Measurements from ENCODE around the gene IRAK4.

- TF ChIP-seq EZH2phosphoT487 (IDR thresholded peaks at IDR 0.05; ENCODE audit: insufficient read depth, low read depth), result no peak
- no peak for TF ChIP-seq EZH2 (IDR thresholded peaks at IDR 0.05; ENCODE audit: insufficient read depth, poor library complexity, severe bottlenecking)
Observed at GRCh38 chr12:43776498-43776897, 17.7 kb downstream of the IRAK4 start.

All from GM23248 (cell line).